H9 (cell line): ENCODE data around the gene PRSS50. TPM values are rescaled to one million over a fixed set of nuclear protein-coding genes. Genes with fewer than 3 reads are reported as not detected.

Experiments used
- DNase-seq: peaks from one replicate; pipeline ENCODE4 v3.0.0-alpha.2; 2017
- H2AFZ ChIP-seq: one replicate; pipeline ENCODE4 v1.6.1; 2013; ENCODE audit warnings: mild to moderate bottlenecking, low read length, control low read depth, moderate library complexity
- H2AK5ac ChIP-seq: 2 replicates; pipeline ENCODE4 v1.6.1; 2013; ENCODE audit warnings: low read length, control low read depth, mixed read lengths; ENCODE audit not compliant: insufficient read length
- H2BK120ac ChIP-seq: one replicate; pipeline ENCODE4 v1.6.1; 2013; ENCODE audit warnings: low read depth, mild to moderate bottlenecking, low read length, control low read depth, inconsistent platforms; ENCODE audit not compliant: poor library complexity, severe bottlenecking
- H2BK12ac ChIP-seq: 2 replicates; pipeline ENCODE4 v1.6.1; 2013; ENCODE audit warnings: low read length, control low read depth, mixed read lengths, low read depth; ENCODE audit not compliant: insufficient read length
- H2BK15ac ChIP-seq: 2 replicates; pipeline ENCODE4 v1.6.1; 2013; ENCODE audit warnings: low read depth, low read length, control low read depth
- H2BK20ac ChIP-seq: one replicate; pipeline ENCODE4 v1.6.1; 2013; ENCODE audit warnings: low read depth, mild to moderate bottlenecking, low read length, control low read depth, inconsistent platforms; ENCODE audit not compliant: poor library complexity, severe bottlenecking
- H2BK5ac ChIP-seq: 2 replicates; pipeline ENCODE4 v1.6.1; 2013; ENCODE audit warnings: low read length, control low read depth, mixed read lengths; ENCODE audit not compliant: insufficient read length
- H3K14ac ChIP-seq: 2 replicates; pipeline ENCODE4 v1.6.1; 2013; ENCODE audit warnings: low read length, control low read depth; ENCODE audit not compliant: insufficient read depth
- H3K18ac ChIP-seq: 2 replicates; pipeline ENCODE4 v1.6.1; 2013; ENCODE audit warnings: low read depth, mild to moderate bottlenecking, mixed read lengths, low read length, control low read depth; ENCODE audit not compliant: insufficient read length
- H3K23ac ChIP-seq: 2 replicates; pipeline ENCODE4 v1.6.1; 2013; ENCODE audit warnings: low read length, control low read depth, mixed read lengths, low read depth; ENCODE audit not compliant: insufficient read length
- H3K23me2 ChIP-seq: 2 replicates; pipeline ENCODE4 v1.6.1; 2013; ENCODE audit warnings: low read depth, mild to moderate bottlenecking, mixed read lengths, low read length, control low read depth; ENCODE audit not compliant: insufficient read length, poor library complexity, severe bottlenecking
- H3K27ac ChIP-seq: 2 replicates; pipeline ENCODE4 v1.5.1; 2013; ENCODE audit warnings: low read length, control low read depth, mixed read lengths, low read depth; ENCODE audit not compliant: insufficient read length
- H3K27me3 ChIP-seq: 2 replicates; pipeline ENCODE4 v1.6.1; 2013; ENCODE audit warnings: low read length, control low read depth, inconsistent platforms; ENCODE audit not compliant: insufficient read depth
- H3K4ac ChIP-seq: 2 replicates; pipeline ENCODE4 v1.6.1; 2013; ENCODE audit warnings: low read depth, mild to moderate bottlenecking, control low read depth, inconsistent platforms, low read length, moderate library complexity
- H3K4me1 ChIP-seq: 2 replicates; pipeline ENCODE4 v1.6.1; 2013; ENCODE audit warnings: low read length, control low read depth, inconsistent platforms; ENCODE audit not compliant: insufficient read depth
- H3K4me2 ChIP-seq: 2 replicates; pipeline ENCODE4 v1.6.1; 2013; ENCODE audit warnings: low read length, control low read depth, mixed read lengths; ENCODE audit not compliant: insufficient read length, insufficient read depth
- H3K56ac ChIP-seq: 2 replicates; pipeline ENCODE4 v1.6.1; 2013; ENCODE audit warnings: low read depth, mild to moderate bottlenecking, mixed read lengths, low read length, control low read depth; ENCODE audit not compliant: insufficient read length
- H3K79me1 ChIP-seq: 2 replicates; pipeline ENCODE4 v1.6.1; 2013; ENCODE audit warnings: low read depth, mild to moderate bottlenecking, moderate library complexity, low read length, control low read depth, inconsistent platforms; ENCODE audit not compliant: insufficient read depth, poor library complexity, severe bottlenecking
- H3K79me2 ChIP-seq: 2 replicates; pipeline ENCODE4 v1.6.1; 2013; ENCODE audit warnings: low read length, control low read depth, inconsistent platforms; ENCODE audit not compliant: insufficient read depth
- H3K9ac ChIP-seq: 2 replicates; pipeline ENCODE4 v1.6.1; 2013; ENCODE audit warnings: low read length, control low read depth, mixed read lengths; ENCODE audit not compliant: insufficient read length; ENCODE audit errors: extremely low read depth
- H3K9me3 ChIP-seq: one replicate; pipeline ENCODE4 v1.6.1; 2013; ENCODE audit warnings: low read depth, low read length, inconsistent platforms; ENCODE audit not compliant: control insufficient read depth
- H3T11ph ChIP-seq: one replicate; pipeline ENCODE4 v1.6.1; 2013; ENCODE audit warnings: mild to moderate bottlenecking, low read length, control low read depth, inconsistent platforms
- H4K20me1 ChIP-seq: one replicate; pipeline ENCODE4 v1.6.1; 2013; ENCODE audit not compliant: control insufficient read depth, insufficient read length, insufficient read depth
- H4K5ac ChIP-seq: 2 replicates; pipeline ENCODE4 v1.6.1; 2013; ENCODE audit warnings: low read depth, mild to moderate bottlenecking, mixed read lengths, low read length, control low read depth; ENCODE audit not compliant: insufficient read length
- H4K8ac ChIP-seq: replicated peaks from 2 replicates; pipeline ENCODE4 v1.6.1; 2013; ENCODE audit warnings: low read length, control low read depth, mixed read lengths, low read depth; ENCODE audit not compliant: insufficient read length
- H4K91ac ChIP-seq: 2 replicates; pipeline ENCODE4 v1.6.1; 2013; ENCODE audit warnings: low read depth, mild to moderate bottlenecking, moderate library complexity, mixed read lengths, low read length, control low read depth; ENCODE audit not compliant: insufficient read length
- H3K27ac Mint-ChIP-seq, 3 experiments: 2 replicates in 2 of 3; 3 replicates in 1 of 3; pipeline ENCODE4 v1.8.0; 2020 to 2021; ENCODE audit warnings: mixed read lengths in 3 of 3, mild to moderate bottlenecking in 1 of 3, moderate library complexity in 1 of 3
- H3K27me3 Mint-ChIP-seq: 2 replicates; pipeline ENCODE4 v1.8.0; 2021; ENCODE audit warnings: low read depth, mild to moderate bottlenecking, moderate library complexity, mixed read lengths
- H3K36me3 Mint-ChIP-seq, 3 experiments: 2 replicates in 2 of 3; 3 replicates in 1 of 3; pipeline ENCODE4 v1.8.0; 2020 to 2021; ENCODE audit warnings: low read depth in 3 of 3, mixed read lengths in 3 of 3; ENCODE audit not compliant: insufficient read depth in 1 of 3
- H3K4me1 Mint-ChIP-seq, 2 experiments: 2 replicates each; pipeline ENCODE4 v1.8.0; 2020; ENCODE audit warnings: mixed read lengths in 2 of 2
- H3K4me3 Mint-ChIP-seq, 2 experiments: 2 replicates in 1 of 2; 3 replicates in 1 of 2; pipeline ENCODE4 v1.8.0; 2020 to 2021; ENCODE audit warnings: mild to moderate bottlenecking in 2 of 2, mixed read lengths in 2 of 2, moderate library complexity in 1 of 2
- H3K9me3 Mint-ChIP-seq, 2 experiments: 2 replicates in 1 of 2; 3 replicates in 1 of 2; pipeline ENCODE4 v1.8.0; 2020; ENCODE audit warnings: mild to moderate bottlenecking in 2 of 2, mixed read lengths in 2 of 2, moderate library complexity in 1 of 2
- WGBS: extraction: QIAGEN DNeasy Blood & Tissue Kit; methylation state at CpG from one replicate; pipeline ENCODE4 v1.1.7; 2013; ENCODE audit warnings: missing lambda C conversion rate, low lambda C conversion rate, mixed read lengths; ENCODE audit not compliant: insufficient read length; ENCODE audit errors: extremely low coverage; 5-methylcytosine and 5-hydroxymethylcytosine counted together
- total RNA-seq: library from RNA; stranded (reverse); gene quantifications from 2 replicates; pipeline ENCODE4 v1.2.1, GENCODE V29; 2021
- TF ChIP-seq, protein P1 (sequence below): fragments of 200-600 bp; sonication (generic); conservative IDR thresholded peaks from 3 replicates; pipeline ENCODE4 v1.8.0; 2021; ENCODE audit warnings: antibody characterized with exemption, mild to moderate bottlenecking

PRSS50 gene
- total RNA-seq, 1 experiment from 2014 or later: 0.24 TPM

DNA sequence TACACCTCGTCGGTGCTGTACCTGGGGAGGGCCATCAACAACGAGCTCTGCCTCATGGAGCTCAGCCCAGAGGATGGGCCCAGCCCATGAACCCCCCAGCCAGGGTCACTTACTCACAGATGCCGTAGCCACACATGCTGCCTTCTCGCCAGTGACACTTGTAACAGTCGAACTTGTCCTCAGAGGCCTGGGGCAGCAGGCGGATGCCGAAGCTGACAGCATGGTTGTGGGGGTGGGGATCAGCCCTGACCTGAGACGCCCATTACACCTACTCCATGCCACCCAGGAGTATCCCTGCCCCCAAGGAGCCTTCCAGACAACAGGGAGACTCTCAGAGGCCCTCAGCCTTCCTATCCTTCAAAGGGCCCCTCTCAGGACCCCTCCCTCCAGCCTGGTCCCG lies 36.3 kb downstream of the PRSS50 start:
- Histone ChIP-seq H3K14ac (no peak overlapping the region), H3K27me3 (no peaks in the 10 kb centered on the region), H4K20me1 (no peaks in the 10 kb centered on the region), H3K27ac (no peak overlapping the region), H2AK5ac (no peak overlapping the region), H2BK120ac (no peak overlapping the region), H2BK5ac (no peak overlapping the region), H3K9me3 (no peaks in the 10 kb centered on the region), H3K23ac (no peak overlapping the region), H3K9ac (no peak overlapping the region), H2BK20ac (no peak overlapping the region), H2BK15ac (no peak overlapping the region), H3T11ph (no peak overlapping the region), H4K91ac (no peak overlapping the region), H3K4ac (no peak overlapping the region), H3K4me1 (no peaks in the 10 kb centered on the region), H3K56ac (no peak overlapping the region), H2BK12ac (no peak overlapping the region), H4K5ac (no peak overlapping the region), H4K8ac (no peak overlapping the region), H3K79me2 (no peaks in the 10 kb centered on the region), H3K18ac (no peak overlapping the region), H3K23me2 (no peaks in the 10 kb centered on the region), H3K79me1 (no peaks in the 10 kb centered on the region), H3K4me2 (no peak overlapping the region), H2AFZ (no peak overlapping the region)
- Mint-ChIP-seq H3K9me3 (no peaks in the 10 kb centered on the region), H3K27ac (no peak overlapping the region; a peak in 1 of 7 replicates), H3K4me3 (no peak overlapping the region), H3K36me3 (no peaks in the 10 kb centered on the region; a peak in 3 of 7 replicates), H3K4me1 (peaks cover 3 to 18% of the 10 kb centered on the region in 2 experiments), H3K27me3 (no peaks in the 10 kb centered on the region)
- TF ChIP-seq, protein P1, sequence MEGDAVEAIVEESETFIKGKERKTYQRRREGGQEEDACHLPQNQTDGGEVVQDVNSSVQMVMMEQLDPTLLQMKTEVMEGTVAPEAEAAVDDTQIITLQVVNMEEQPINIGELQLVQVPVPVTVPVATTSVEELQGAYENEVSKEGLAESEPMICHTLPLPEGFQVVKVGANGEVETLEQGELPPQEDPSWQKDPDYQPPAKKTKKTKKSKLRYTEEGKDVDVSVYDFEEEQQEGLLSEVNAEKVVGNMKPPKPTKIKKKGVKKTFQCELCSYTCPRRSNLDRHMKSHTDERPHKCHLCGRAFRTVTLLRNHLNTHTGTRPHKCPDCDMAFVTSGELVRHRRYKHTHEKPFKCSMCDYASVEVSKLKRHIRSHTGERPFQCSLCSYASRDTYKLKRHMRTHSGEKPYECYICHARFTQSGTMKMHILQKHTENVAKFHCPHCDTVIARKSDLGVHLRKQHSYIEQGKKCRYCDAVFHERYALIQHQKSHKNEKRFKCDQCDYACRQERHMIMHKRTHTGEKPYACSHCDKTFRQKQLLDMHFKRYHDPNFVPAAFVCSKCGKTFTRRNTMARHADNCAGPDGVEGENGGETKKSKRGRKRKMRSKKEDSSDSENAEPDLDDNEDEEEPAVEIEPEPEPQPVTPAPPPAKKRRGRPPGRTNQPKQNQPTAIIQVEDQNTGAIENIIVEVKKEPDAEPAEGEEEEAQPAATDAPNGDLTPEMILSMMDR: no peak
- no peak for DNase-seq
- WGBS: no CpG with 5 or more reads among the region's 10 CpGs
